ENCODE data around the gene MPHOSPH9.
A peak's percentile ranks its signal among the peaks of the same experiment; 100 is the strongest.

DNA sequence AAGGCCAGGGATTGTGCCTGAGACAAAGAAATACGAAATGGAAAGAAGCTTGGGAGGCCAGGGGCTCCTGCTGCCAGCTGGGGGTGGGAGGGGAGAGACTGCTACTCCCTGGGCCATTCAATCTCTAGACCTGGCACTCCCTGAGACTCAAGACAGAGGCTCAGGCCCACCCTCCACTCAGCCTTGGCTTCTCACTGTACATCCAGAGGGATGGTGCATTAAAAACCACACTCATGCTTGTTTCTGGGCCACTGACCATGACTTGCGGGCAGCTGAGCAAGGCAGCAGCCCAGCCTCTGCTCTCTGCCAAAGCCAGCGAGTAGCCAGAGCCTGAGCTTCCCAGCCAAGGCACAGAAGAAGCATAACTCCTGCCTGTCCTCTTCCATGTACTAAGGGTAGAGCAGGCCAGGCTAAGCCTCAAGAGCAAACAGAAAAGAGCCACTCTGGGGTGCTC lies 123.6 kb downstream of the MPHOSPH9 start:
- TF ChIP-seq, protein P1, sequence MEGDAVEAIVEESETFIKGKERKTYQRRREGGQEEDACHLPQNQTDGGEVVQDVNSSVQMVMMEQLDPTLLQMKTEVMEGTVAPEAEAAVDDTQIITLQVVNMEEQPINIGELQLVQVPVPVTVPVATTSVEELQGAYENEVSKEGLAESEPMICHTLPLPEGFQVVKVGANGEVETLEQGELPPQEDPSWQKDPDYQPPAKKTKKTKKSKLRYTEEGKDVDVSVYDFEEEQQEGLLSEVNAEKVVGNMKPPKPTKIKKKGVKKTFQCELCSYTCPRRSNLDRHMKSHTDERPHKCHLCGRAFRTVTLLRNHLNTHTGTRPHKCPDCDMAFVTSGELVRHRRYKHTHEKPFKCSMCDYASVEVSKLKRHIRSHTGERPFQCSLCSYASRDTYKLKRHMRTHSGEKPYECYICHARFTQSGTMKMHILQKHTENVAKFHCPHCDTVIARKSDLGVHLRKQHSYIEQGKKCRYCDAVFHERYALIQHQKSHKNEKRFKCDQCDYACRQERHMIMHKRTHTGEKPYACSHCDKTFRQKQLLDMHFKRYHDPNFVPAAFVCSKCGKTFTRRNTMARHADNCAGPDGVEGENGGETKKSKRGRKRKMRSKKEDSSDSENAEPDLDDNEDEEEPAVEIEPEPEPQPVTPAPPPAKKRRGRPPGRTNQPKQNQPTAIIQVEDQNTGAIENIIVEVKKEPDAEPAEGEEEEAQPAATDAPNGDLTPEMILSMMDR (IDR thresholded peaks at IDR 0.05), result no peak
- TF ChIP-seq POLR2A (IDR thresholded peaks at IDR 0.05), result peak in 1 of 2 donors; percentile 35

Data from thyroid gland (tissue), 4 donors.